HTR-8/SVneo (cell line): ENCODE results near the gene ANKRD29.
"Not testable (repeated sequence)": the region's sequence is repeated elsewhere in the genome, so short reads cannot be mapped to it uniquely, and the experiment has no call there.

ENCODE experiments used
- DNase-seq: peaks from one replicate; pipeline ENCODE4 v3.0.0; 2011; ENCODE audit warnings: low spot score, mixed read lengths; ENCODE audit not compliant: insufficient read length
- FAIRE-seq: peaks from 2 replicates; lab custom pipeline; 2011; peaks lifted over from hg19 to GRCh38; lab: Jason Lieb, UNC

ANKRD29 gene

DNA sequence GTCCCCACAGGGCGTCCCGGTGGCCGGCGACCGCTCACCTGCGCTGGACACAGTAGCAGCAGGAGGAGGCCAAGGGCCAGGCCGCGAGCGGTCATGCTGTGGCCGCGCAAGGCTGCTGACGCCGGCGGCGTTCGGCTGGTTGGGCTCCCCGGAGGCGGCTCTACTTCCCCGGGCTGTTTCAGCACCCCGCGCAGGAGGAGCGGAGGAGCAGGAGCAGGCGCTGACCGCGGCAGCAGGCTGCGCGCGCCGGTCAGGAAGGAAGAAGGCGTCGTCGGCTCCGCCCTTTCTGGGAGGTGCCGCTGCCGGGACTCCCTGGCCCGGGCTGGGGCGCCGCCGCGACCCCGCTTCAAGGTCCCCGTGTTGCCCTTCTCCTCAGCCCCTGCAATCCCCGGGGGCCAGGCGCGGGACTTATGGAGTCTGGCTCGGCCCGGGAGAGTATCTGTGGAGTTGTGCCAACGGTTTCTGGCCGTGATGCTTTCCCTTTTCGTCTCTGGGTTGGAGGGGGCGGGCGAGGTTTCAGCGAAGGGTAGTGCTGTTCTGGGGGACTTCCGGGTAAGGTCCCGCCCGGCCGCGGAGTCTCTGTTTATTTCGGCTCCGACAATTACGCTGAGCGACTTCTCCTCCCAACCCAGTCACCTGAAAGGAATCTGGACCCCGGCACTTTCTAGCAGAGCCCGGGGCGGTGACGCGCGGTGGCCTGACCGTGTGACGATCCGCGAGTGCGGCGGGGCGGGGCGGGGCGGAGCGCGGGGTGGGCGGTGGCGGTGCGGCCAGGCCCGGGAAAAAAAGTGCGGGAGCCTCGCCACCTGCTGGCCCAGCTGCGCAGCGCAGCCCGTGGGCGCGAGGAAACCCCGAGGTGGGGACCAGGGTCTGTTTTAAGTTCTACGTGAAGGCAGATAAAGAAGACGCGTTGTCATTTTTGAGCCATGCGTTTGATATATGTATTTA is 76.2 kb downstream of the ANKRD29 start, which contains the start of gene NPC1:
Gene NPC1, minus strand, starts transcription at position 258 of the 948 bp plus-strand sequence. Its CDS starts 163 bp downstream, at position 95.
- DNase-seq (peak; percentile 81), FAIRE-seq (no peak)

DNA sequence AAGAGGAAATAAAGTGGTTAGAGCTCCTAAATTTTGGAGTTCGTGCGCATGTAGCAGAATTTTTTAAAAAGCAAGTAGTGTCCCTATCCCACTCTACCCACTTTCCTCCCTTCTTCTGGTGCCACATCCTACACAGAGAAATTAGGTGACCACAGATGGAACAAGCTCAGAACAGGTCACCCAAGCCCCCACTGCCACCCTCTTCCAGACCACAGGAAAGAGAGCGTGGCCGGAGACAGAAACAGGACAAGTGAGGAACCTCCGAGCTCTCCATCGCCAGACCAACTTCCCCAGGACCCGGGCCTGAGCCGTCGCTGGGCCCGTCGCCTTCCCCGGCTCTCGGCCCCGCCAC is 76.8 kb downstream of the ANKRD29 start:
- FAIRE-seq: no peak
- no peak for DNase-seq

DNA sequence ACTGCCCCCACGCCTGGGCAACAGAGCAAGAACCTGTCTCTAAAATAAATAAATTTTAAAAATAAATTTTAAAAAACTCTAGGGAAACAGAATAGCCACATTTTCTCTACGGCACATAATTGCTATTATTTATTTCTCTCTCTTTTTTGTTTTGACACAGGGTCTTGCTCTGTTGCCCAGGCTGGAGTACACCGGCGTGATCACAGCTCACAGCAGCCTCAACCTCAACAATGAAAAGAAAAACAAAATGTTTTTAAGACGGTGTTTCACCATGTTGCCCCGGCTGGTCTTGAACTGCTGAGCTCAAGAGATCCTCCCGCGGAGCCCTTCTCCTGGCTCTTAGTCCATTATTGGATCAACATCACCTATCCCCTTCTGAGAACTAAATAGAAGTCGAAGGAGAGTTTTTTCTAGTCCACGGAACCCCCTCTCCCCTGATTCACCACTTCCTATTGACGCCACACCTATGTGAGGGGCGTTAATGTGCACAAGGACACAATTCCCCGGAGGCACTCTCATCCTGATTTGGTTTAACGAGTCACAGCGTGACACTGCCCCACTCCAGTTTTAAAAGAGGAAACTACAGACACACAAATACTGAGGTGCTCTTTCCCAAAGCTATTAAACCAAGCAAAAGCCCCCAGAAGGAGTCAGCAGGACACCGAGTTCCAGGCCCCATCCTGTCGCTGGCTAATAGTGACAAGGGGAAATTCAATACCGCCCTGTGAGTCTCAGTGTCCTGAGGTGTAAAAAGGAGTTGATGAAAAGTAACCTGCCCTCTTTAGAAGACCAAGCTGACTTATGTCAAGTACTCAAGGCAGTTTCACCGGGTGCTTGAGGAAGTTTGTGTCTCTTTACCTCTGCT is 77.5 kb downstream of the ANKRD29 start:
- FAIRE-seq (no peak), DNase-seq (no peak)

DNA sequence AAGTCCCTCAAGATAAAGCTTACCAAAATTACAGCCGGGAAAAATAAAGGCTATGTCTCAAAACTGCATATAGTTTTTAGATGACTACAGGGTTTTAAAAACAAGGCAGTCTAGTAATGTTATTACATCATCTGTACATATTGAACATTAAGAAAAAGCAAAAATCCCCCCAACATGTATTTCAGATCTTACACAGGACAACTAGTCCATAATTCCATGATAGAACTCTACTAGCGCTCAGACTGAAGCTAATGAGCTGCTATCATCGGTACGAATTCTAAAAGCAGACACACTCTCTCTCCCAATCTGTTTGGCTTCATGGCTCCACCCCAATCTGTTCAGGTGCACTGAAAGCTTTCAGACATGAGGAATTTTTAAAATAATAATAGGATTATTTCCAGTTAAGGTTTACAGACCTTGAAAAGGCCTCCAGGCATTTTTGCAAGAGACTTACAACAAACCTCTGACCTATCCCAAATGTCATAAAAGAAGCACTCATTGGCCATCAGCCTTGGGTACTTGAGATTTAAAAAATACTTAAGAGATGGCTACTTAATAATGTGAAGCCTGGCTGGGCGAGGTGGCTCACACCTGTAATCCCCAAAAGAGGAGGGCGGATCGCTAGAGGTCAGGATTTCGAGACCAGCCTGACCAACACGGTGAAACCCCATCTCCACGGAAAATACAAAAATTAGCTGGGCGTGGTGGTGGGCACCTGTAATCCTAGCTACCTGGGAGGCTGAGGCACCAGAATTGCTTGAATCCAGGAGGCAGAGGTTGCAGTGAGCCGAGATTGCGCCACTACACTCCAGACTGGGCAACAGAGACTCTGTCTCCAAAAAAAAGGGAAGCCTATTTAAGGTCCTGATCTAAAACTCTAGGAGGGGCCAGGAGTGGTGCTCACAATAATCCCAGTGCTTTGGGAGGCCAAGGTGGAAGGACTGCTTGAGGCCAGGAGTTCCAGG is 78.4 kb downstream of the ANKRD29 start:
- no peak for FAIRE-seq
- no peak for DNase-seq

DNA sequence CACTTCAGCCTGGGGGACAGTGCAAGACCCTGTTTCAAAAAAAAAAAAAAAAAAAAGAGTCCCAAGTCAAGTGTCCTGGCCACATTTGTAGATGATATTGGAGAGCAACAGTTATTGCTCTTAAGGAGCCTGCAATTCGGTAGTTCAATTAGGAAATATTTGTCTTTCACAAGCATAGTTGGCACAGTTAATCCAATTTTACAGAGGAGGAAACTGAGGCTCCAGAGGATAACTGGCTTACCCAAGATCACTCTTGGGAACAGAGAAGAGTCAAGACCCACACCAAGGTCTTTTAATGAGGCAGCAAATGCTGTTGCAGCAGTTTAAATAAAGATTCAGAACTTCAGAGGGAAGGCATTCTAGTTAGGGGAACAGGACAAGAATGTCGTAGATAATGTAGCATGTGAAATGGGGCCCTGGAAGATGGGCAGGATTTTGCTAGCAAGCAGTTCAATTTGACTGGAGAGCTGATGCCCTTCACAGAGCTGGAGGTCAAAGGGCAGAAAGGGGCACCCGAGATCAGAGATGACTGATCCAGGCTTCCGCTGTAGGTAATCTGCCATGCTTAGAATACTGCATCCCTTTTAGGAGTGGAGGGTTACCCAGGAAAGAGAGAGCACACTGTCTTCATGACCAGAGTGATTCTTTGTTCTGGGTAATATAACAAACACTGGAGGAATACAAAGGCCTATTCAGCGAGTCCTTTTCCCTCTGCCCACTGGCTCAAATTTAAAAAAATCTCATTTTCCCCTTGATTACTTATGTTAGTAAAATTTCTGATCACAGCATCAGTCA is 79.4 kb downstream of the ANKRD29 start:
- FAIRE-seq: no peak

DNA sequence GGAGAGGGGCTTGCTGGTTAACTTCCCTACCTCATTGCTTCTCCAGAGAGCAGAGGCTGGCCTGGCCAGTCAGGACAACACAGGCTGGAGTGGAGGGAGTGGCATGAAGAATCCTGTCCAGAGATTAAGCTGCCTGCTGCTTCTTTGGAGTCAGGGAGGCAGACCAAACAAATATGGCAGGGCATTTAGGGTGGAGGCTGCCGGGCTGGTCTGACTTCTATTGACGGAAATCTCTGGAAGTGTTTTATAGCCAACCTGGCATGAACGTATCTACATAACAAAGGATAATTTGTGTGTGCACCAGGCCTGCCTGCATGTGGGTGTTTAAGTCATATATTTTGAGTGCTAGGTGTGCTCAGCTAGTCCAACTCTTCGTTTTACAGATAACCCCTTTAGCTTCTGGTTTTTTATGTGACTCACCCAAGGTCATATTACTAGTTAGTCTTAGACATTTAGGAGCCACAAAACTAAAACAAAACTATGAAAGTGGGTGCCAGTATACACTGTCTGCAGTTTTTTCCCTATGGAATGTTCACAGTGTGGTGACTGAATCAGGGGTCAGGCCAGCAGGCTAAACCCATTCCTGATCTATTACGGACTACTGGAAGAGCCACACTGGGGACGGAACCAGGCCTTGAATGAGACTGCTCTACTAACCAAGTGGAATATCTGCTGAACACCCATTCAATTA is 81.9 kb downstream of the ANKRD29 start:
- no peak for DNase-seq
- no peak for FAIRE-seq

More for the DNA sequence above, 79.4 kb downstream of the ANKRD29 start:
- DNase-seq: no peak

DNA sequence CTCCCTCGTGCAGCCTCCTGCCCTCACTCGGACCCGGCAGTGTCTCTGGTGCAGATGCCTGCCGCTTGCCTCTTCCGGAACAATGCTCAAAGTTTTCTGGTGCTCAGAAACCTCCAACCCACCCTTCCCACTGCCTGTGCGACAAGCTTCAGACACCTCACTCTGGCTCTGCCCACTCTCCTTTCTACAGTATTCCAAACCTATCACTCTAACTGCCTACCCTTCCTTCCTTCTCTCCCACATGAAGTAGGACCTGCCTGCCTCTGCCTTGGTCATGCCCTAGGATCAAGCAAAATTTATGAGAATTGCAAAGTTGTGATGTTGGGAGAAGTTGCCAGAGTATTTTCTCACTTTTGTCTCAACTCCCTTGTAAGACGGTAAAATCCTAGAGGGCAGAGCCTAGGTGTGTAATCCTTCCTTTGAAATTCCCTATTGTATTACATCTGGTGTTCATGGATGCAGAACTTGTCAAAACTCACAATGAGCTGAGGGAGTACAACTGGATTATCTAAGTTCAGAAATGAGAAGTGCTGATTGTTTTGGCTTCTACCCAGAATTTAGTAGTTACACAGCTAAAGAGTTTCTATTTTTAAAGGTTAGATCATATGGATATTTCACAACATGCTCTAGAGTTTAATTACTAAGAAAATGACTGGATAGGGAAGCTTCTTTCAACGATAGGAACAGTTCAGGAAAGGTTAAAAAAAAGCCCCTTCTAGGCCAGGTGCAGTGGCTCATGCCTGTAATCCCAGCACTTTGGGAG is 83.6 kb downstream of the ANKRD29 start:
- DNase-seq: no peak
- FAIRE-seq: no peak

DNA sequence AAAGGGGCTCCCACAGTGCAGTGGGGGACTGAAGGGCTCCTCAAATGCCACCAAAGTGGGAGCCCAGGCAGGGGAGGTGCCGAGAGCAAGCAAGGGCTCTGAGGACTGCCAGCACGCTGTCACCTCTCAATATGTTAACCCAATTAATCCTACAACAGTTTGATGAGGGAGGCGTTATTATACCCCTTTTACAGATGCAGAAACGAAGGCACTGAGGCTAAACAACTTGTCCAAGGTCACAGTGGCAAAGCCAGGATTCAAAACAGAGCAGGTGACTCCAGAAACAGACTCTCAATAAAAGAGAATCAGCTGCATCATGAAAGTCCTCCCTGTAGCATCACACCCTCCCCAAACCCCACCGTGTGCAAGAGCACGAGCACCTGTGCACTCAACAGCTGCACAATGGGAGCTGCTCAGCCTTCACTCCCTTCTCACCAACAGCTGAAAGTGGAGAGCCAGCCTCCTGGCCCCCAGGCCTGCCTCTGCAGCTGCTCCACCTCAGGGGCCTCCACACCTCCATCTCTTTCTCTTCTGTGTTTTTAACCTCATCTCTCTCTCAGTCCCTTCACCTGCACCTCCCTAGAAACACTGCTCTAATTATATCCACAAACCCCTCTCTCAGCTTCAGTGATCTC is 84.5 kb downstream of the ANKRD29 start:
- DNase-seq (no peak), FAIRE-seq (no peak)

DNA sequence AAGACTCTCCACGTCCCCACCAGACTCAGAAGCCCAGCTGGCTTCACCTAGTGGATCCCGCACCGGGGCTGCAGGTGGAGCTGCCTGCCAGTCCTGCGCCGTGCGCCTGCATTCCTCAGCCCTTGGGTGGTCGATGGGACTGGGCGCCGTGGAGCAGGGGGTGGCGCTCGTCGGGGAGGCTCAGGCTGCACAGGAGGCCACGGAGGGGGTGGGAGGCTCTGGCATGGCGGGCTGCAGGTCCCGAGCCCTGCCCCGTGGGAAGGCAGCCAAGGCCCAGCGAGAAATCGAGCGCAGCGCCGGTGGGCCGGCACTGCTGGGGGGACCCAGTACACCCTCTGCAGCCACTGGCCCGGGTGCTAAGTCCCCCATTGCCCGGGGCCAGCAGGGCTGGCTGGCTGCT is 85.2 kb downstream of the ANKRD29 start:
- not testable (repeated sequence) for DNase-seq, FAIRE-seq

DNA sequence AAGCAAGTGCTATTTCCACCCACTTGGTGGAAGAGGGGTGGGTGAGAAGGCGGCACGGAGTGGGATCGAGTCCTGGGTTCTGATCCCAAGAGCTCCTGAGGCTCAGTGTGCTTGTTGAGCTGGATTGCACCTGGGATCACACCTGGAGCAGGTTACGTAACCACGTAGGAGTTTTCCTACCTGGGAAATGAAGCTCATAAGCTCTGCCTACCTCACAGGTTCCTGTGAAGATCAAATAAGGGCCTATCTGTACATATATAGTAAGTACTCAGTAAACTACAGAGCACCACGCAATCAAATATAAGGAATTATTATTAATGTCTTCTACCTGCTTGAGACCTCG is 87.4 kb downstream of the ANKRD29 start:
- DNase-seq (no peak), FAIRE-seq (no peak)

DNA sequence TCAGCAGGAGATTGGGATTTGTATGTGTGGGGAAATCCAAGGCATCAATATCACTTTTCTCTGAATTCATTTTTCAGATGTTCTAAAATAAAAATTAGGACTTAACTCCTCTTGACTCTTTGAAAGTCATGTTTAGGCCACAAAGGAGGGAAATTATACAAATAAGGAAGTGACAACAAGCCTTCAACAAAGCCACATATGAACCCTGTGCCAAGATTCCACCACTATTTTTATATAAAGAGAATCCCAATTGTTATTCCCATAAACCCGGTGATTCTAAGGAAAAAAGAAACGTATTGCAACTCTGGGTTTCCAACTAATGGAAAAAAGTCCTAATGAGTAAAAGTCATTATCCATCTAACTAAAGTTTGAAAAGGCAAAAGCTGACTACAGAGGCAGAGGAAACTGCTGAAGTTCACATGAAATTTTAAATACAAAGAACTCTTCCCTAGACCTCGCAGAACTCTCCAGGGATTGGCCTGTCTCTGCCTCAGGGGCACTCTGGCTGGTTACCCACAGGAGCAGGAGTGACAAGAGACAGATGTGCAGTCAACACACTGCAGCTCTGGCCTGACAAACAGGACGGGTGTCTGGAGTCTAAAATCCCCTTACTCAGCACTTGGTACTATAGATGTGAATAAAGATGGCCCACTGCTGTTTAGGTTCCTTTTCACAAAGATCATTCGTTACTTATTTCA is 88.0 kb downstream of the ANKRD29 start:
- FAIRE-seq: no peak
- DNase-seq: no peak

DNA sequence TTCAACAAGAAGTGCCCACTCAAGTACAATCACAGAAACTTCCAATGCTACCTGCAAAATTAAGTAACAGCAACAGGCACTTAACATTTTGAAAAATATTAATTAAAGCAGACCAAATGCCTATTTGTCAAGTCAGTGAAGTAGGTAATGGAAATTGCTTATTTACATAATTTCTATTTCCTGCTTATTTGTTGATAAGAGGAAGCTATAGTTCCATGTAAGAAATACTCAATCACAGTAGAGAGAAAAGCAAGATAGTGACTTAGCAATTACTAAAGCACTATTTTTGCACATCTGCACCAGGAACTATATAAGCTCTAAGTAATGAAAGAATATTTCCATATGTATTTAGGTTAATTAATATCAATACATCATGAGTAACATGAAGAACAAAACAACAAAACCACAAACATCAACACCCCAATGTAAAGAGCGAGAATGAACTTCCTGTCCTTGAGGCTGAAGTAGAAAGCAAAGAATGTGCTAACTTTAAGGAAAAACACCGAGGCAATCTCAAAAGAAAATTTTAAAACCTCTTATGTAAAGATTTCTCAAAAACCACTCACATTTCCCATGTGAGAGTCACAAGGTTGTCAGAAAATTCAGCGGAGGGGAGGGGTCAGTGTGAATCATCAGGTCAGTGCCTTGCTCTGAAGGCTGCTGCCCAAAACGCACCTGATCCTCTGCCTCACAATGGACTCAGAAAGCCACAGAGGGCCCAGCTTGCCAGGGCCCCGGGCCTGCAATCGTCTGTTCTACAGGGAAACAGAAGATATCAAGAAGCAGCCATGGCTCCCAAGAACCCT is 88.9 kb downstream of the ANKRD29 start:
- DNase-seq (no peak), FAIRE-seq (no peak)

DNA sequence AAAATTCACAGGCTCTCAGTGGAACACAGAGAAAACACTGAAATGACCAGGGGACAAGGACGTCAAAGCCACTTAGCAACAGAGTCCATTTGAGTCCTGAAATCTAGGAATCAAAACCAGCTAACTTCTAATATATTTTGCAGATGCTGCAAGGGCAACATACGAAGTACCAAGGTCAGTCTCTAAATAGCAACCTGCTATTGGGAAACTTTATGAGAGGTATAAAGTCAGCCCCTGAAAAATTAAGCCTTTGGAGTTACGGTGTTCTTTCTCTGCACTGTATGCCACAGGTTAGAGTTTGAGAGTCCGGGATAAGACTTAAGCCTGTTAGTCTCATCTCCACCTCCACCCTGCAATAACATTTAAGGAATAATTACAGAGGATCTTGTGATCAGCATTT is 89.7 kb downstream of the ANKRD29 start:
- FAIRE-seq: no peak
- no peak for DNase-seq

DNA sequence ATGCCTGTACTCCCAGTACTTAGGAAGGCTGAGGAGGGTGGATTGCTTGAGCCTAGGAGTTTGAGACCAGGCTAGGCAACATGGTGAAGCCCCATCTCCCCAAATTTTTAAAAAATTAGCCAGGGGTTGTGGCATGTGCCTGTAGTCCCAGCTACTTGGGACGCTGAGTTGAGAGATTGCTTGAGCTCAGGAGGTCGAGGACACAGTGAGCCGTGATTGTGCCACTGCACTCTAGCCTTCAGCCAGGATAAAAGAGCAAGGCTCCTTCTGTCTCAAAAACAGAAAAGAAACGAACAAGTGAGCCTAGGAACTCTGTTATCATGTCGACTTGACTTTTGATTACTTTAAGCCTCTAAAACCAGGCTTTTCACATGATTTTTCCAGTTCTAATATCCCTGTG is 90.1 kb downstream of the ANKRD29 start:
- FAIRE-seq (no peak), DNase-seq (no peak)

DNA sequence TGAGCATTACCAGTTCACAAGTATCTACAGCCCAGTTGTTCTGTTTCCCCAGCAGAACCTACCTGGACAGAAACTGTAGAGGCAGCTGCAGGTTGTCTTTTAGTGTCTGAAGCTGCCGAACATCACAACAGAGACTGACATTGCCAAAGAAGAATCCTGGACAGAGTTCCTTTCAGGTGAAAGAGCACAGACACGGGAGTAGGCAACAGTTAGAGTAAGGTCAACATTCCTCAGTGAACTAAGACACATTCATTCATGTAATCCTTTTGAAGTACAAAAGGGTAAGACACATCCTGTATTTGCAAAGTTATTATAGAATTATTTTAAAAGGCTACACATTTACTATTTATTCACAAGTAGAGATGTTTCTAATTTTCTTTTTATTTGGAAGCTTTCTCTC is 90.7 kb downstream of the ANKRD29 start:
- FAIRE-seq (no peak), DNase-seq (no peak)

DNA sequence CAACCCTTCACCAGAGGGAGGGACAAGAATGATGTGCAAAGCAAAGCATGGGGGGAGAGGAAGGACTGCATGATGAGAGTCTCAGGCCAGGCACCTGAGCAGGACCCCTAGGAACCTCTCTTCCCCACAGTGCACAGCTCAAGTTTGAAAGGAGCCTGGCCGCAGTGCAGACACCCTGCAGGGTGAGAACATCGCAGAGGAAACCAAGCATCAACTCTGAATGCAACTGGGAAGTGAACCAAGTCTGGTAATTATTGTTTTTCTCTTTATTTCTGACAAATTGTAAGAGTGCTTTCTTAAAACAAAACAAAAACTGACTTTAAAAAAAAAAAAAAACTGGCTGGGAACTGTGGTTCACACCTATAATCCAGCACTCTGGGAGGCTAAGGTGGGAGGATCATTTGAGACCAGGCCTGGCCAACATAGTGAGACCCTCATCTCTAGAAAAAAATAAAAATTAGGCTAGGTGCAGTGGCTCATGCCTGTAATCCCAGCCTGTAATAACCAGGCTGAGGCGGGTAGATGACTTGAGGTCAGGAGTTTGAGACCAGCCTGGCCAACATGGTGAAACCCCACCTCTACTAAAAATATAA is 91.7 kb downstream of the ANKRD29 start:
- no peak for DNase-seq
- no peak for FAIRE-seq
